Right lobe of liver (tissue), 6 donors: ENCODE measurements around the gene ATRIP. TPM values are rescaled to one million over a fixed set of nuclear protein-coding genes. Genes with fewer than 3 reads are reported as not detected.

ENCODE experiments used
- ATAC-seq, 4 donors: fragments of 200-7000 bp; cut with Tn5 transposase; one replicate each; pipeline ENCODE4 v1.9.1; 2020; ENCODE audit warnings: mild to moderate bottlenecking in 4 of 4, moderate library complexity in 4 of 4
- DNase-seq, 3 donors: peaks; one replicate each; pipeline ENCODE4 v3.0.0-alpha.2; 2020
- H3K27ac ChIP-seq, 3 donors: fragments of 200-600 bp; one replicate each; pipeline ENCODE4 v1.8.0; 2022
- H3K27me3 ChIP-seq, 2 donors: fragments of 200-600 bp; one replicate each; pipeline ENCODE4 v1.8.0; 2022
- H3K36me3 ChIP-seq, 4 donors: fragments of 200-600 bp; sonication (generic) in 1 of 4; one replicate each; pipeline versions ENCODE4 v1.5.1 to v1.8.0; 2017 to 2022; ENCODE audit warnings: control low read depth in 1 of 4
- H3K4me1 ChIP-seq, 4 donors: fragments of 200-600 bp; sonication (generic) in 1 of 4; one replicate each; pipeline versions ENCODE4 v1.5.1 to v1.8.0; 2017 to 2022; ENCODE audit warnings: control low read depth in 1 of 4
- H3K4me3 ChIP-seq, 3 donors: fragments of 200-600 bp; one replicate each; pipeline ENCODE4 v1.8.0; 2022
- H3K9me3 ChIP-seq, 4 donors: fragments of 200-600 bp; sonication (generic) in 1 of 4; one replicate each; pipeline versions ENCODE4 v1.5.1 to v1.8.0; 2017 to 2022; ENCODE audit warnings: control low read depth in 1 of 4
- CTCF ChIP-seq, 4 donors: fragments of 200-600 bp in 3 of 4; fragments of 450-650 bp in 1 of 4; IDR thresholded peaks; one replicate each; pipeline versions ENCODE4 v1.5.1 to v1.8.0; 2016 to 2022; ENCODE audit warnings: antibody characterized with exemption in 4 of 4, mild to moderate bottlenecking in 2 of 4
- POLR2A ChIP-seq: fragments of 450-650 bp; IDR thresholded peaks from one replicate; pipeline ENCODE4 v1.6.1; 2017; ENCODE audit warnings: antibody characterized with exemption, mild to moderate bottlenecking
- WGBS: methylation state at CpG from one replicate; pipeline ENCODE4 v1.1.6; 2018; ENCODE audit warnings: low coverage, low lambda C conversion rate; ENCODE audit not compliant: insufficient coverage; ENCODE audit errors: missing lambda C conversion rate; 5-methylcytosine and 5-hydroxymethylcytosine counted together
- intact Hi-C, 2 donors: fragments of 100-400 bp; cut with DNase I; formaldehyde crosslinking; loops; one replicate each; pipeline versions ENCODE4 v1.11.2 to v1.14.1; 2022
- total RNA-seq, 6 experiments: library from RNA; depleted of rRNA in 2 of 6; stranded (reverse); fragments of >200 nt in 2 of 6; fragmentation: NEBNext Ultra II Directional in 3 of 6; extraction: Animal tissue kit (Norgen Biotek cat#: 25700) in 3 of 6; gene quantifications; one replicate each; pipeline versions ENCODE4 v1.1.0 to v1.2.4, GENCODE V29; 2016 to 2023
- donor health status: DM: no; HTN: yes; CAD: no.
- donor health status: DM: no; HTN: no; CAD: no.
- donor health status: DM: no; HTN: no; CAD: no.
- donor health status: DM: no; HTN: yes; CAD: no.
- donor health status: DM: no; HTN: yes; CAD: no.

The ATRIP gene
- total RNA-seq, 6 experiments from 2014 or later, result 2.4 to 4.5 (median 3.2) TPM

GRCh38 chr3:48413086-48413485, 33.5 kb upstream of the ATRIP start:
- Histone ChIP-seq H3K27ac (no peak overlapping the region), H3K27me3 (no peaks in the 10 kb centered on the region), H3K9me3 (no peaks in the 10 kb centered on the region), H3K4me3 (no peak overlapping the region), H3K36me3 (peaks cover 0 to 99% (median 44%) of the 10 kb centered on the region in 4 donors), H3K4me1 (no peaks in the 10 kb centered on the region)
- WGBS, result 47% methylated on average over 3 of the region's 8 CpGs
- DNase-seq (peak in 2 of 3 donors; percentile 7 to 33), ATAC-seq (no peak)
- intact Hi-C loops, result no loop called here
- TF ChIP-seq POLR2A (no peak), CTCF (IDR thresholded peaks at IDR 0.05) (no peak)

GRCh38 chr3:48413611-48414010, 32.9 kb upstream of the ATRIP start:
- TF ChIP-seq CTCF (IDR thresholded peaks at IDR 0.05) (no peak), POLR2A (no peak)
- ATAC-seq (no peak), DNase-seq (peak in 2 of 3 donors; percentile 37 to 52)
- Histone ChIP-seq H3K27me3 (no peaks in the 10 kb centered on the region), H3K9me3 (no peaks in the 10 kb centered on the region), H3K4me3 (no peak overlapping the region), H3K27ac (no peak overlapping the region), H3K36me3 (peaks cover 0 to 99% (median 46%) of the 10 kb centered on the region in 4 donors), H3K4me1 (no peaks in the 10 kb centered on the region)
- 89% methylated on average over 5 of the region's 14 CpGs for WGBS
- intact Hi-C loops, result no loop called here

- DNase-seq, result peak in 2 of 3 donors; percentile 15 to 41
- WGBS, result 86% methylated on average over 6 of the region's 25 CpGs
- intact Hi-C loops, result no loop called here
Measured at GRCh38 chr3:48414376-48415250, 31.9 kb upstream of the ATRIP start.

GRCh38 chr3:48415251-48415953, 31.1 kb upstream of the ATRIP start:
- DNase-seq, result peak in 1 of 3 donors; percentile 42
- H3K9me3 ChIP-seq, result no peaks in the 10 kb centered on the region
- TF ChIP-seq CTCF (IDR thresholded peaks at IDR 0.05) (peak in 1 of 4 donors; percentile 3), POLR2A (no peak)
- no peaks in the 10 kb centered on the region for H3K4me1 ChIP-seq
- H3K4me3 ChIP-seq, result no peak overlapping the region
- intact Hi-C loops, result no loop called here
- no peak overlapping the region for H3K27ac ChIP-seq
- H3K27me3 ChIP-seq, result no peaks in the 10 kb centered on the region
- no peak for ATAC-seq
- 85% methylated on average over 9 of the region's 24 CpGs for WGBS
- peaks cover 0 to 91% (median 44%) of the 10 kb centered on the region in 4 donors for H3K36me3 ChIP-seq

More at GRCh38 chr3:48414376-48415250, 31.9 kb upstream of the ATRIP start:
- Histone ChIP-seq H3K9me3 (no peaks in the 10 kb centered on the region), H3K27ac (no peak overlapping the region), H3K27me3 (no peaks in the 10 kb centered on the region), H3K4me3 (no peak overlapping the region), H3K4me1 (no peaks in the 10 kb centered on the region), H3K36me3 (peaks cover 0 to 99% (median 46%) of the 10 kb centered on the region in 4 donors)
- ATAC-seq, result no peak
- TF ChIP-seq CTCF (IDR thresholded peaks at IDR 0.05) (no peak), POLR2A (no peak)
